T-helper 1 cell treated with Interleukin-12 subunit alpha and Interleukin-12 subunit beta and Interleukin-4 antibody, amounts not matched to agents 30 ng/mL and 1 ng/mL, for 36 hours (primary cell): Measurements from ENCODE around the gene PIR. TPM values are rescaled to one million over a fixed set of nuclear protein-coding genes. Genes with fewer than 3 reads are reported as not detected.

Source experiments
- intact Hi-C: fragments of 100-400 bp; cut with micrococcal nuclease; formaldehyde crosslinking; loops from one replicate; pipeline ENCODE4 v1.15.1; 2024
- total RNA-seq: library from RNA; stranded (reverse); gene quantifications from 2 replicates; pipeline ENCODE4 v1.2.3, GENCODE V29; 2022

PIR gene
- total RNA-seq, 1 donor from 2014 or later = 10.7 TPM

DNA sequence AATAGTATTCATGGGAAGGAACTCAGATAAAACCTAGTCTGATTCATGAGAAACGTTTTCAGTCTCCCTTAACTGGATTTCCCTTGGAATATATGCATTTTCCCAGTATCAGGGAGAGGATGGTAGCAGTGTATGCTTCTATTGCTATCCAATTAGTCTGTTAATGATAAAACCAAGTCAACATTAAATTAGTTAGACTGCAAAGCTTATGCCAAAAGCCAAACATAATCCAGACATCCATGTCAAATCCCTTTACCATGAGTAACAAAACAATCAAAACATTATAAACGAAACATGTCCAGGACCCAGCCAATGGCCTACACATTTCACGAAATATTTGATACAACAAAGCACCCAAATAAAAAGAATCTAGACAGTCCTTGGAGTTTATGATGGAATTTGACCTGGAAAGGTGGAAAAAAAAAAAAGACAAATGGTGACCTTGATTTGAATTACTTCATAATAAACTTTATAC lies 74.4 kb downstream of the PIR start:
- intact Hi-C loops = no loop called here

DNA sequence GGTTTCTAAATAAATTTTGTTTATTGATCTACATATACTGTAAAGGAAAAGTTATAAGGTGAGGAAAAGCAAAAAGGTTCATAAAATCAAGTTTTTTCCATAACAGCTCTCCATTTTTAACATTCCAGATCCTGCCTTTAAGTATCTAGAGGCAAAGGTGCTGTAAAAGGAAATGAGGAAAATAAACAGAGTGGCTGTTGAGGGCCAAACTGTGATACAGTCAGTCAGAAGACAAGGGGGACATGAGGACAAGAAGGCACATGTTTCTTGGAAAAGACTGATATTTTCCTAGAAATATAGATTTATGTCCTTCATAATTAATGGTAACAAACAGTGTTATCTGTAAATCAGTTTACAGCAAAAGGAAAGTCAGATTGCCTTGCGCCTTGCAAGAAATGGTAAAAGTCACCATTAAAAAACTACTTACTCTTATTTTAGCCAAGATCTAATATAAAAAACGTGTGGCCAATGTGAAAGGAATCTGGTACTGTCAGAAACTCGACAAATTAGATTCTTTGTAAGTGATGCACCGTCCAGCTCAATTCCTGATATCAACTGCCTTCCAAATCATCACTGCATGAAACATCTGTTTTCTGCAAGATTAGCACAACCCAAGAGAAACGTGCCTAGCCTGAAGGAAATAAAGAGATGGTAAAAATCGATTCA lies 75.0 kb downstream of the PIR start:
- intact Hi-C loops = no loop called here

DNA sequence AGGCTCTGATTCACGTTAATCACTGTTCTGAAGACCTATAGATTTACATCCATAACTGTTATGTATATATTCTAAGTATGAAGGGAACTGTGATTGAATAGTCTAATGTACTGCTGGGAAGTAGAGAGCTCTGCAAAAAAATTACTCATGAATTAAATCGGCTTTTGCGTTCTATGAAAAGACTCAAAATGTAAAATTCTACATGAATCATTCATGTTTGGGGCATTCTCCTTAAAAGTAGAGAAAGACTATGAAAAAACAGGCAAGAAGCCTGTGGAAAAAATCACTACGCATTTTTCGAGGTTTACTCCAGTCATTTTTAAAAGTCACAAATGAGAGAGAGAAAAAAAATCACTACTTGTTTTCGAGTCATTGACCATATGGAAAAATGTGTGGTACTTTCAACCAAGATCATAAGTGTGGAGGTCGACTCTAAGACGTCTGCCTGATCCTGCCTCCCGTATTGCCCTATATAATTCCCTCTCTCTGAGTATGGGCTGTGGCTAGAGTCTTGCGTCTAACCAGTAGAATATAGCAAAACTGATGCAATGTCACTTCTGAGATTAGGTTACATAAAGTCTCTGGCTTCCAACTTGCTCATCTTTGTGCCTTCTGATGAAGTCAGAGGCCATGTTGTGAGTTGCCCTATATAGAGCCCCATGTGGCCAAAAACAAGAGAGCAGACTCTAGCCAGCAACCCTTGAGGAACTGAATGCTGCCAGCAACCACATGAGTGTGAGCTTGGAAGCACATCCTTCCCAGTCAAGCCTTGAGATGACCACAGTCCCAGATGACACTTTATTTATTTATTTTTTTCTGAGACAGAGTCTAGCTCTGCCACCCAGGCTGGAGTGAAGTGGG lies 76.8 kb downstream of the PIR start:
- intact Hi-C loops = no loop called here

DNA sequence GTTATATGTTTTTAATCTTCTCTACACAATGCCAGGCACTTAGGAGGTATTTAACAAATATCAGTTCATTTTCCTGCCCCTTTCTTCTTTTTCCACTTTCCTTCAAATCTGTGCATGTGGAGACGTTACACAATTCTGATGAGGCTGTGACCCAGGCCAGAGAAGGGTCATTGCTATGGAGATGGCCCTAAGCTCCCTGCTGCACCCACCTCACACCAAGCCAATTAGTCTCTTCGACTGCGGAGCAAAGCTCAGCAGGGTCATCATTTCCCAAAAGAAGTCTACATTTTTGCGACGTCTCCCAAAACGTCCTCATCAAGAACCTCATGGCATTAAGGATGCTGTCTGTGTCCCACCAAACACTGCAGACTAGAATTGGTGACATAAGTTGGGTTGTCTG lies 80.0 kb downstream of the PIR start:
- intact Hi-C loops = no loop called here

DNA sequence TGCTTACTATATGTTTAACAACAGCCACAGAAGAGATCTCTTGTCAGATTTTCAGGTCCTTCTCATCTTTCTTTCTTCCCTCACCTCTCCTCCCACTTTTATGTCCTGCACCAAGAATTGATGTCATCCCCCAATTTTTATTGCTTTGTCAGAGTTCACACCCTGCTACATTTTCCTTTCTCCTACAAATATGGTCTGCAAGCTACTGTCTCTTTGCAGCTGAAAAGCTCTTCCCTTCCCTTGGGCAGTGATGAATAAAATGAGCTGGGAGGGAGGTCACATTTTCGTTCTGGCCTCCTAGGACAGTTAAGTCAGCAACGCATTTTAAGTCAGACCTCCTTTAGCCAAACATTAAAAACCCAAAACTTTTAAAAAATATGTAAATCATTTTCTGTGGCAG lies 82.2 kb downstream of the PIR start:
- intact Hi-C loops = no loop called here

DNA sequence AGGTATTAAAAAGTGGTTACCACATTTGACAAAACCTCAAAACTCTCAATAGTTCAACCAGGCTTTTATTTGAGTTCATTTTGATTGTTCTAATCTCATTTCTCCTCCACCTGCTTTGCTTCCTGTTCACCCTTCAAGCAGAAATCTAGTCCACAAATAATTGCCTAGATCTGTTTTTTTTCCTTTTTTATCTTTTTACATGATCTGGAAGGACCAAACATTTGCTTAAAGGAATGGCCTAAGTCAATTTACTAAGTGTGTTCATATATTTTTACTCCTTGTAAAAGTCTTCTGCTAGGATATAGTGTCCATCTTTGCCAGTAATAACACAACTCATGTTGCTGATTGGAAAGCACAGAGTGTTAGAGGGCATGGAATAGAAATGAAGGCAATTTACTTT lies 82.7 kb downstream of the PIR start:
- intact Hi-C loops = no loop called here

DNA sequence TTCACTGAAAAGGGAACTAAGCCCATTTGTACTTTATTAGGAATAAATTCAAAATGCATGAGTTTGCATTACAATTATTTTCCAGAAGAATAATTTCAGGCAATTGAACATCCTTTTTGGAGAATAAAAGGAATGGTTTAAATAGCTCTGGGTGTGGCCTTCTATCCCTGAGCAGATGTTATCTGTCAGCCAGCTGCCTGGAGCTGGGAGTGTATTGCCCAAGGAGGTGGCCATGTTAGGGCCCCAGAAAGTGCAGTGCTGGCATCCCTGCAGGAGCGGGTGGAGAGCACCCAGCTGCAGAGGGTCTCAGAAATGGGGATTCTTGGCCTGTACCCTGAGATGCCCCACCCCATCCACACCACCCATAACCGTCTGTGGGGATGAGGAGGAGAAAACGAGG lies 87.3 kb downstream of the PIR start:
- intact Hi-C loops = no loop called here

DNA sequence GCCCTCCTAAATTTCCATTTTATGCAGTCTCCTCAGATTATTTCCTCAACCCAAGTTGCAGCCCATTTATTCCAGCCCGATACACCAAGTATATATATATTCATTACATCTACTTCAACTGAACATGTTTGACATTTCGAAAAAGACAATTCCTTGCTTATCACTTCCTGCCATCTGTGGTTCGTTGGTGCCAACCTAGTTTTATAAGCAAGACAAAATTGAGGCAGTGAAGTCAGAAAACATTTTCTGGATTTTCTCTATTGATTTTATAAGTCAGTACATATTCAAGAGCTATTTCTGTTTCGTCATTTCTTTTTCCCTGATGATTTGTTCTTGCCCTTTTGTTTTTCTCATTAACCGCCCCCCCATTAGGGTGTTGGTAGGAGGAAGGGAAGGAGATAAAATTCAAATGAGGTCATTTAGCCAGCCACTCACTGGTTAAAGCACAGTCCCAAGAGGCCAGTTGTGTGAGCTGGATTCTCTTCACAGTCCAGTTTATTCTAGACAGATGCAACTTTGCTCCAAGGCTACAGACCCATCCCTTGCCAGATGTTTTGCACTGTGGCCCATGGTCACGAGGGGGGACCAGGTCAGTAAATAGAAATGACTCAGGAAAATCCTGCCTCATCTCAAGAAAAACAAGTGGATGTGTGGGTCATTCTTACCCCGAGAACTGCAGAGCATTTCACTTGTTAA lies 88.6 kb downstream of the PIR start:
- intact Hi-C loops = no loop called here

DNA sequence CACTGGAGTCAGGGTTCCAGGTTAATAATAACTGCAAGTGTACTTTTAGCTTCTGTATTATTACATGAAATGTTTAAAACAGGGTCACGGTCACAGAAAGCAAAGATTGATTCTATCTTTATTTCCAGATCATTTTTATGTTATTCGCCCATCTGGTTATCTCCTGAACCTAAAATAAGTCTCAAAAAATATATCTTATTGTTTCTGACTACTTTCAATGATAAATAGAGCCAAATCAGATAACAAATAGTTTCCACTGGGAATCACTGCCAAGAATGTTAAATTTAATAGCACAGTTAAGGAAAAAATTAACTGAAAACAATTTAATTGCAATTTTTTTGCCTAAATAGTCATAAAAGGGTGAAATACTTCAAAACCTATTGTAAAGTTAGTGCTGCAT lies 91.8 kb downstream of the PIR start:
- intact Hi-C loops = no loop called here

DNA sequence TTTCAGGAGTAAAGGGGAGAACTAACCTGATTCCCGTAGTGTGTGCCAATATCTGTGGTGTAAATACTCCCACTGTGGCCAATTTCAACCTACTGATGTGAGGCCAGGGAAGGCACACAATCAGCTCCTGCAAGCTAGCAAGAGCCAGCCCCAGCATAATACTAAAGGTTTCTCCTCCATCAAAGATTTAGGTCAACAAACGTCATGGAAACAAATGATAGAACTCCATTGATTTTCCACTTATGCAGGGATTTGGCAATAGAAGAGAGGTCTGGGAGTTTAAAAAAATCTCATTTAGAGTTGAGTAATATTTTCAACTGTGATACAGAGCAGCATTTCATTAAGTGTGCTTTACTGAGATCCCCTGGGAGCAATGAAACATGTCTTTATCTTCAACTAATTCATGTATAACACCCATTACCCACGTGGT lies 93.2 kb downstream of the PIR start:
- intact Hi-C loops = no loop called here

DNA sequence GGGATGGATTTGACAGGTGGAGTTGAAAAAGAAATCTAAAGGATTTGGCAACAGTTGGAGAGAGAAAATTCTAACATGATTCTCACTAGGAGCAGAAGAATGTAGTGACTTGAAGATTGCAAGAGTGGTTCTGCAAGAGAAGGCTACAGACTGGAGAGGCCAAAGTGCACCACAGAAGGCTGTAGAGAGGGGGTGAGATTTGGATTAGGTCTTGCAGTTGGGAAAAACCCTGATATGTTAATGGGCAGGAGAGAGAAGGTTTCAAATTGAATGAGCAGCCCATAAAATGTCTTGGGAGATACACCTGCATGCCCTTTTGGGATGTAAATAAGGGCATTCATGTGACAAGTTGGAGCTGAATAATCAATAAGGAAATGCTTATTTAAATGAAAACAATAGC lies 94.3 kb downstream of the PIR start:
- intact Hi-C loops = no loop called here

DNA sequence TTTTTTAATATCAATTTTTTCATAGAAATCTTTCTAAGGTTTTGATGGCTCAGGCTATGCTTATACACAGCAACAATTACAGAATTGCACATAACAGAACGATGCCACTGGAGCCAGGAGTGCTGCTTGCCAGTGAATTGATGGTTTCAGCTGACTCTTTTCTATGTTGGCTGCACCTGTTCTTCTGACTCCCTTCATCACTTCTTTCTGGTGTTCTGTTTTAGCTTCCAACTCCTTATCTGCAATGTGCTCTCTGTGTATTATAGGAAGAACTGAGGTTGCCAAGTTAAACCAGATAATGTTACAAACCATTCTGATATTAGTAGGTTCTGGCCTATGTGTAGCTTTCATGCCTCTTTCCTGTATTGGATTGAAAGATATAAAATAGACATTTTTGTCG lies 97.3 kb downstream of the PIR start:
- intact Hi-C loops = no loop called here

DNA sequence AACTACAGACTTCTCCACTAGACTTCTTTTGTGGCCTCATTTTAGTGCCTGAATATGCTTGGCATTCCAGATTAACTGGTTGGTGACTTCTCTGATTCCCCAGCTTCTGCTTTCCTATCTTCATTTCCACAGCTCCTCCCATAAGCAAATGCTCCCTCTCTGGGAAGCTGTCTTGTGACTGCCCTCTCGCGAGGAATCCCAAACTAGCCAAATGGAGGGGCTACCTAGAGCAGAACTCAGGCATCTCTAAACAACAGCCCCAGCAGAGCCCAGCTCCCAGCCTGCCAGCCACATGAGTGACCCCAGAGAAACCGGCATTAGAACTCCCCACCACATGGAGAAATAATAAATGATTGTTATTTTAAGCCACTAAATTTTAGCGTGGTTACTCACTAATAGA lies 101.3 kb downstream of the PIR start:
- intact Hi-C loops = no loop called here

DNA sequence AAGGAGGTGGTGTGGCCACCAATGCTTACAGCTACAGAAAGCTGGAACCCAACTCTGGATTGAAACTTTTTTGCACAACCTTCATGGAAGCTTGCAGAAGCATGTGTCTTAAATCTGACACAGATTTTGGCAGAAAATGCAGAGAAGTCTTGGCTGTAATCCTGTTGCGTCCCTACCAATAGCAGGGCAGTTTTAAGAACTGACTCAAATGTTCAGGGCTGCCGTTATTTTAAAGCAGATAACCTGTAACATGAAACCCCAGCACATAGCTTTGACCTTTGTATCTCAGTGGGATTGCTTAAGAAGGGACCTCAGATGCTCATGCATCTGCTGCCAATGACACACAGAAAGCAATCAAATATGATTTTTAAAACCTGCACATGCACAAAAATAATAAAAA lies 108.8 kb downstream of the PIR start, which contains the start of gene VEGFD:
TSS of gene VEGFD (minus strand) at position 110 of the 400 bp plus-strand sequence. CDS start 467 bp downstream, outside the sequence.
- intact Hi-C loops = no loop called here

DNA sequence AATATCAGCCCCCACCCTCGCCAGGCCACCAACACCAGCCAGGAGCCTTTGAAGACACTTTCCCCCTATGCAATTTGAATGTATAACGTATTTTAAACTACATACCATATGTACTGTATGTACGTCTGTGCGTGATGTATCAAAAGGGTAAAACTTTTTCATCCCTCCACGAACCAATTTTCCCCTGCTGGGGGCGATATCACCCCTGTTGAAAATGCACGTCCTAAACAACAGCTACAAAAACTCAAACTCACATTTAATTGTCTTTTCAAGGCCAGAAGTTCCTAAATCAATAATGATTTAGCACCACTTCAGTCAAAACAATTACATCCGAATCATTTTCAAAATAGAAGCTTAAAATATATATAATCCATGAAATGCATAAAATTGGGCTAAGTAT lies 110.3 kb downstream of the PIR start:
- intact Hi-C loops = no loop called here

DNA sequence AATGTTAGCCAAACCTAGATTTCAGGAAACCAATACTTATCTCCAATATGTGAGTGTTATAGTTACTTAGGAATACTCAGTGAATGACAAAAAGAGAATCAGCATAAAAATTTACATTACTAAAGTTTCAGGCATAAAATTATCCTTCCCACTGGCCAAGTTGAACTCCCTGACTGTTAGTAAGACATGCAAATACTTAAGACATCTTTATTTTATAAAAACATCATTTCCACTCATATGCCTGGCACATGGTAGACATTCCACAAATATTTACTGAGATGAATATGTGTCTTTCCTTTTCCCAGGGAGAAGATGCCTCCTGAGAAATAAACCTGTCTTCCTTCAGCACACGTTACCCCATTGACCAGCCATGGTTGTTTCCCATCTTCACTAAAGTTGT lies 116.2 kb downstream of the PIR start:
- intact Hi-C loops = no loop called here

DNA sequence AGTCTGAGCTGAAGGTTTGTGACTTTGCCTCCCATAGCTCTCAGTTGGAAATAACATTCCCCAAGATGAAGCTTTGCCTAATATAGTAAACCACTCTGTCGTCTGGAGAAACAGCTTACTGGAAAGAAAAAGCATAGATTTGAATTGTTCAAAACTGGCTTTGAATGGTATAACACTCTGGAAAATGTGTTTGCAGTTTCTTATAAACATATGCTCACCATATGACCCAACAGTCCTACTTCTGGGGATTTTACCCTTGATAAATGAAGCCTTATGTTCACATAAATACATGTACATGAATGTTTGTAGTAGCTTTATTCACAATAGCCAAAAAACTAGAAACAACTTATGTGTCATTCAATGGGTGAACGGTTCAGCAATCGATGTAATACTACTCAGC lies 119.2 kb downstream of the PIR start:
- intact Hi-C loops = no loop called here

DNA sequence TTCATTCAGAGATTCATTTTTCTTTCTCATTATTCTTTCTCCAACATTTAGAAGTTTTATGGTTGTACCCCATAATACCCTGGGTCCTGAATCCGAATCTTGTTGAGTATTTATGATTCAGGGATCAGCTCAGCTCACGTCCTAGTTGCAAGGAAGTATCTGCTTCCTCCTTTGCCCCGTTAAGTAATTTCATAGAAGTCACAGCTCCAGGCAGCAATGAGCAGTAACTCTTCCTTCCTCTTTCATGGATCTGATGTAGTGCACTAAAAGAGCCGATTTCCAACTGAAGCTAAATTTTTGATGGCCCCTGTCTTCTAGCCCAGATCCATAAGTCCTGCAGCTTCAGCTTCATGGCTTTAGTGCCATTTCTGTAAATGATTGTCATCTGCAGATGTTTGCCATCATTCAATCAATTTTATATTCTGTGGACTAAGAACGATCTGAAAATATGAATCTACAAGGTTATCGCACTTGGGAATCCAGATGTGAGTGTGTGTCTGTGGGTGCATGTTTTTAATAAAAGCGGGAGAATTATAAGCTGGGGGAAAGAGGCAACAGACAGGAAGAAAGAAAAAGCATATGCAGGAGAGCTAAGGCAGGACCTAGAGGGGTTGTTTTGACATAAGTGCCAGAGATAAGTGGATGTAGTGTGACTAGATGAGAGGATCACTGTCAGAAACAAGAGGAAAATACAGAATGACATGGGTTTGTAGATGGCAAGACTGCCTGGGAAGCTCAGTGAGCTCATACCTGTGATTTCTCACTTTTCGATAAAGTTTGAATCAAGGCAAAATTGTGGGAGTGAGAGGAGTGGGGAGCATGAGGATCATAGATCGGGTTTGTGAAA lies 126.4 kb downstream of the PIR start:
- intact Hi-C loops = no loop called here

DNA sequence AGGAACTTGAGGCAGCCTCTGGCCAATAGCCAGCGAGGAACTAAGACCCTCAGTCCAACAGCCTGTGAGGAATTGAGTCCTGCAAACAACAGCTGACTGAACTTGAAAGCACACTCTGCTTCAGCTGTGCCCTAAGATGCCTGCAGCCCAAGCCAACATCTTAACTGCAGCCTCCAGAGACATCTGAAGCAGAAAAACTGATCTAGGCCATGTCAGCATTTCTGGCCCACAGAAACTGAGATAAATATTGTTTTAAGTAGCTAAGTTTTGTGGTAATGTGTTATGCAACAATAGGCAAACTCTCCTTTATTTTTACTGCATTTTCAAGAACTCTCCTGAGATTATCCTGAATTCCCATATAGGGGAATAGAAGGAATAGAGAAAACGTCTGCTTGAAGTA lies 133.4 kb downstream of the PIR start:
- intact Hi-C loops = no loop called here

DNA sequence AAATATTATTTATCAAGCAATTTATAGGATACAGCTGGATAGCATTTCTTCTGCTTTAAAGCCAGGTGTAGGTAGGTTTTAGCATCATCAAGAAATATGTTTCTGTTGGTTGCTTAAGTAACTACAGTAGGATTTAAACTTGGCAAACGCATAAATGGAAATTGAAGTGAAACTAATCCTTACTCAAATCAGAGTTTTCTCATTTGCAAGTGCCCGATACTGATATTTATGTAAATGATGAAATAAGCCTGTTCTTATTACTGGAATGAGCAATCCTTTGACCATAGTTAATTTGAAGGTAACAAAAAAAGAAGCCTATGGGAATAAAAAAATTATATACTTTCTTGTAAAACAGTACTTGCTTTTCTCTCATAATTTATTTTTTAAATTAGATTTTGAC lies 134.6 kb downstream of the PIR start:
- intact Hi-C loops = no loop called here

DNA sequence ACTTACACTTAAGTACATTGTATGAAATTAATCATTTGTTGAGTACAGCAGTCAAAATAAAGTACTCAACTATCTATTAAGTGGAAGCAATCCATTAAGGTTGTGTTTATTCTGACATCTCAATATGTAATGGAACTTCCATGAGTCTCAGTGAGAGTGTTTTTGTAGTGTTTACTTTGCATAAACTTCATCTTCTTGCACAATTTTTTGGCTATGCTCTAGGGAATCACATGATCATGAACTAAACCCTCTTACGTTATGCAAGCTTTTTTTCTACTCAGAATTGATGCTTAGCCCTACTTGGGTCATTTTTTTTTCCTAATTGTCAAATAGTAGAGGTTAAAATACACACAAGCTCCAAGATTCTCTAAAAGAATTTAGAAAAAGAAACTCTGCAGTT lies 136.7 kb downstream of the PIR start:
- intact Hi-C loops = no loop called here
